ENCODE measurements around the gene SSBP3. TPM values are rescaled to one million over a fixed set of nuclear protein-coding genes. Genes with fewer than 3 reads are reported as not detected.

SSBP3 gene
- total RNA-seq, 1 experiment from 2014 or later: 56.0 TPM

- Histone ChIP-seq H3K4me1 (replicated peaks) (no peaks in the 10 kb centered on the region), H3K36me3 (peaks cover 84% of the 10 kb centered on the region), H3K4me3 (no peak overlapping the region), H3K27ac (no peak overlapping the region), H3K27me3 (replicated peaks) (no peaks in the 10 kb centered on the region), H3K9me3 (replicated peaks) (no peaks in the 10 kb centered on the region)
- DNase-seq (ENCODE audit: low read depth in 1 of 2, low spot score in 2 of 2): no peak
These were observed 198.9 kb downstream of the SSBP3 start for GRCh38 chr1:54207287-54207686.

- no peak for DNase-seq (ENCODE audit: low read depth in 1 of 2, low spot score in 2 of 2)
- Histone ChIP-seq H3K27me3 (replicated peaks) (no peaks in the 10 kb centered on the region), H3K27ac (no peak overlapping the region), H3K4me3 (no peak overlapping the region), H3K9me3 (replicated peaks) (no peaks in the 10 kb centered on the region), H3K4me1 (replicated peaks) (peaks cover 17% of the 10 kb centered on the region), H3K36me3 (peaks cover 75% of the 10 kb centered on the region)
These were observed 202.0 kb downstream of the SSBP3 start for GRCh38 chr1:54204199-54204598.

- peak in 1 of 2 experiments; percentile 42 for DNase-seq (ENCODE audit: low read depth in 1 of 2, low spot score in 2 of 2)
These were observed 205.6 kb downstream of the SSBP3 start for GRCh38 chr1:54200519-54200997.

GRCh38 chr1:54199765-54200518 is 206.3 kb downstream of the SSBP3 start, which contains the start of the genes CYB5RL and MRPL37:
TSS of gene CYB5RL (minus strand) at chr1:54200030. CDS start at chr1:54195616, 4,414 bp downstream.
TSS of gene MRPL37 (plus strand) at chr1:54200167. CDS start at chr1:54200244, 77 bp downstream.
- DNase-seq (ENCODE audit: low read depth in 1 of 2, low spot score in 2 of 2): peak; percentile 90 to 92
- peak within 1 kb of the TSS; percentile 53 for H3K27ac ChIP-seq

More at GRCh38 chr1:54200519-54200997, 205.6 kb downstream of the SSBP3 start:
- peaks cover 31% of the 10 kb centered on the region for H3K4me1 ChIP-seq (replicated peaks)
- peaks cover 47% of the 10 kb centered on the region for H3K36me3 ChIP-seq
- peak overlapping the region; percentile 86 for H3K4me3 ChIP-seq
- H3K9me3 ChIP-seq (replicated peaks): no peaks in the 10 kb centered on the region
- peak overlapping the region; percentile 53 for H3K27ac ChIP-seq
- H3K27me3 ChIP-seq (replicated peaks): no peaks in the 10 kb centered on the region

GRCh38 chr1:54199151-54199764 is 206.9 kb downstream of the SSBP3 start:
- Histone ChIP-seq H3K9me3 (replicated peaks) (no peaks in the 10 kb centered on the region), H3K27ac (no peak overlapping the region), H3K27me3 (replicated peaks) (no peaks in the 10 kb centered on the region), H3K36me3 (peaks cover 37% of the 10 kb centered on the region), H3K4me1 (replicated peaks) (peaks cover 31% of the 10 kb centered on the region), H3K4me3 (peak overlapping the region; percentile 86)
- DNase-seq (ENCODE audit: low read depth in 1 of 2, low spot score in 2 of 2): no peak

More at GRCh38 chr1:54199765-54200518, 206.3 kb downstream of the SSBP3 start, which contains the start of the genes CYB5RL and MRPL37:
- peak within 1 kb of the TSS; percentile 86 for H3K4me3 ChIP-seq
- H3K27me3 ChIP-seq (replicated peaks): no peaks in the 10 kb centered on the region
- H3K4me1 ChIP-seq (replicated peaks): peaks cover 31% of the 10 kb centered on the region
- no peaks in the 10 kb centered on the region for H3K9me3 ChIP-seq (replicated peaks)
- peaks cover 43% of the 10 kb centered on the region for H3K36me3 ChIP-seq

- Histone ChIP-seq H3K4me1 (replicated peaks) (peaks cover 12% of the 10 kb centered on the region), H3K4me3 (no peak overlapping the region), H3K27me3 (replicated peaks) (no peaks in the 10 kb centered on the region), H3K27ac (no peak overlapping the region), H3K9me3 (replicated peaks) (no peaks in the 10 kb centered on the region), H3K36me3 (peaks cover 7% of the 10 kb centered on the region; the same call in 1 of the 2 replicates)
- DNase-seq (ENCODE audit: low read depth in 1 of 2, low spot score in 2 of 2): no peak
These were observed 212.7 kb downstream of the SSBP3 start for GRCh38 chr1:54193453-54193852.

GRCh38 chr1:54191525-54191924 is 214.7 kb downstream of the SSBP3 start:
- Histone ChIP-seq H3K4me3 (no peak overlapping the region), H3K27ac (no peak overlapping the region), H3K4me1 (replicated peaks) (no peaks in the 10 kb centered on the region), H3K9me3 (replicated peaks) (no peaks in the 10 kb centered on the region), H3K27me3 (replicated peaks) (no peaks in the 10 kb centered on the region), H3K36me3 (peaks cover 7% of the 10 kb centered on the region; the same call in 1 of the 2 replicates)
- no peak for DNase-seq (ENCODE audit: low read depth in 1 of 2, low spot score in 2 of 2)

GRCh38 chr1:54190526-54190925 is 215.7 kb downstream of the SSBP3 start:
- no peak for DNase-seq (ENCODE audit: low read depth in 1 of 2, low spot score in 2 of 2)
- Histone ChIP-seq H3K27me3 (replicated peaks) (no peaks in the 10 kb centered on the region), H3K4me1 (replicated peaks) (no peaks in the 10 kb centered on the region), H3K4me3 (no peak overlapping the region), H3K9me3 (replicated peaks) (no peaks in the 10 kb centered on the region), H3K27ac (no peak overlapping the region), H3K36me3 (peaks cover 7% of the 10 kb centered on the region; the same call in 1 of the 2 replicates)

- H3K36me3 ChIP-seq: 0 out of 2 replicates have a peak, but pooled peaks cover 4% of the 10 kb centered on the region
- H3K27ac ChIP-seq: no peak overlapping the region
- no peaks in the 10 kb centered on the region for H3K27me3 ChIP-seq (replicated peaks)
- no peak for DNase-seq (ENCODE audit: low read depth in 1 of 2, low spot score in 2 of 2)
- no peak overlapping the region for H3K4me3 ChIP-seq
- H3K4me1 ChIP-seq (replicated peaks): no peaks in the 10 kb centered on the region
- no peaks in the 10 kb centered on the region for H3K9me3 ChIP-seq (replicated peaks)
These were observed 217.9 kb downstream of the SSBP3 start for GRCh38 chr1:54188291-54188690.

GRCh38 chr1:54186056-54186455 is 220.1 kb downstream of the SSBP3 start:
- H3K9me3 ChIP-seq (replicated peaks): no peaks in the 10 kb centered on the region
- no peaks in the 10 kb centered on the region for H3K4me1 ChIP-seq (replicated peaks)
- DNase-seq (ENCODE audit: low read depth in 1 of 2, low spot score in 2 of 2): no peak
- no peaks in the 10 kb centered on the region for H3K27me3 ChIP-seq (replicated peaks)
- no peak overlapping the region for H3K4me3 ChIP-seq
- 0 out of 2 replicates have a peak, but pooled peaks cover 4% of the 10 kb centered on the region for H3K36me3 ChIP-seq
- no peak overlapping the region for H3K27ac ChIP-seq

GRCh38 chr1:54180701-54181360 is 225.4 kb downstream of the SSBP3 start:
- Histone ChIP-seq H3K4me1 (replicated peaks) (no peaks in the 10 kb centered on the region), H3K27ac (no peak overlapping the region), H3K4me3 (no peak overlapping the region), H3K9me3 (replicated peaks) (no peaks in the 10 kb centered on the region), H3K36me3 (no peaks in the 10 kb centered on the region), H3K27me3 (replicated peaks) (no peaks in the 10 kb centered on the region)
- no peak for DNase-seq (ENCODE audit: low read depth in 1 of 2, low spot score in 2 of 2)

GRCh38 chr1:54178296-54179070 is 227.7 kb downstream of the SSBP3 start:
- H3K9me3 ChIP-seq (replicated peaks): no peaks in the 10 kb centered on the region
- DNase-seq (ENCODE audit: low read depth in 1 of 2, low spot score in 2 of 2): no peak
- no peak overlapping the region for H3K27ac ChIP-seq
- H3K27me3 ChIP-seq (replicated peaks): no peaks in the 10 kb centered on the region
- no peak overlapping the region for H3K4me3 ChIP-seq
- no peaks in the 10 kb centered on the region for H3K36me3 ChIP-seq
- H3K4me1 ChIP-seq (replicated peaks): no peaks in the 10 kb centered on the region

GRCh38 chr1:54177726-54178125 is 228.5 kb downstream of the SSBP3 start:
- no peaks in the 10 kb centered on the region for H3K27me3 ChIP-seq (replicated peaks)
- H3K27ac ChIP-seq: no peak overlapping the region
- no peaks in the 10 kb centered on the region for H3K9me3 ChIP-seq (replicated peaks)
- H3K4me1 ChIP-seq (replicated peaks): no peaks in the 10 kb centered on the region
- no peak for DNase-seq (ENCODE audit: low read depth in 1 of 2, low spot score in 2 of 2)
- no peak overlapping the region for H3K4me3 ChIP-seq
- no peaks in the 10 kb centered on the region for H3K36me3 ChIP-seq
